Measurements from ENCODE around the gene RBM12. TPM values are rescaled to one million over a fixed set of nuclear protein-coding genes. Genes with fewer than 3 reads are reported as not detected.

Gene RBM12
- polyA plus RNA-seq, 1 donor from 2014 or later: 53.9 TPM

GRCh38 chr20:35617397-35618262 is 47.1 kb downstream of the RBM12 start:
- Histone ChIP-seq H3K9ac (ENCODE audit: low read length) (no peak overlapping the region), H2AFZ (ENCODE audit: low read depth, low read length) (no peak overlapping the region), H3K4me3 (ENCODE audit: low read length) (no peak overlapping the region), H3K27ac (ENCODE audit: low read length) (no peak overlapping the region), H3K79me2 (replicated peaks; ENCODE audit: insufficient read depth, low read length) (no peaks in the 10 kb centered on the region), H3K27me3 (ENCODE audit: insufficient read depth, low read depth, low read length) (peaks cover 3% of the 10 kb centered on the region), H3F3A (ENCODE audit: insufficient read depth, low read length, poor library complexity, severe bottlenecking) (no peaks in the 10 kb centered on the region), H3K9me3 (ENCODE audit: low read length) (no peaks in the 10 kb centered on the region), H4K20me1 (ENCODE audit: insufficient read depth) (no peaks in the 10 kb centered on the region), H3K36me3 (ENCODE audit: insufficient read depth, low read length) (no peaks in the 10 kb centered on the region), H3K9me2 (ENCODE audit: insufficient read depth, low read length) (no peaks in the 10 kb centered on the region), H3K4me2 (ENCODE audit: low read length) (no peak overlapping the region)
- no peak for TF ChIP-seq RAD21 (conservative IDR thresholded peaks at IDR 0.05)
- TF ChIP-seq SMC3 (conservative IDR thresholded peaks at IDR 0.05; ENCODE audit: poor library complexity): no peak
- no peak for TF ChIP-seq EZH2 (IDR thresholded peaks at IDR 0.05; ENCODE audit: borderline replicate concordance, insufficient read depth, low read length, poor library complexity, severe bottlenecking)
- no peak for TF ChIP-seq POLR2AphosphoS5 (IDR thresholded peaks at IDR 0.05)

GRCh38 chr20:35616465-35617396 is 48.0 kb downstream of the RBM12 start:
- peaks cover 3% of the 10 kb centered on the region for H3K27me3 ChIP-seq (ENCODE audit: insufficient read depth, low read depth, low read length)
- TF ChIP-seq RAD21 (conservative IDR thresholded peaks at IDR 0.05) (no peak), TAF1 (IDR thresholded peaks at IDR 0.05; ENCODE audit: low read depth) (no peak), EP300 (conservative IDR thresholded peaks at IDR 0.05; ENCODE audit: poor library complexity, severe bottlenecking) (no peak), POLR2AphosphoS5 (IDR thresholded peaks at IDR 0.05) (no peak), CTCF (IDR thresholded peaks at IDR 0.05; ENCODE audit: poor library complexity, severe bottlenecking) (no peak), SMC3 (conservative IDR thresholded peaks at IDR 0.05; ENCODE audit: poor library complexity) (no peak), REST (IDR thresholded peaks at IDR 0.05; ENCODE audit: borderline replicate concordance) (no peak), MXI1 (conservative IDR thresholded peaks at IDR 0.05; ENCODE audit: poor library complexity, severe bottlenecking) (no peak), EZH2 (IDR thresholded peaks at IDR 0.05; ENCODE audit: borderline replicate concordance, insufficient read depth, low read length, poor library complexity, severe bottlenecking) (no peak)
- peak overlapping the region; percentile 78 for H3K4me3 ChIP-seq (ENCODE audit: low read length)
- H3K9me2 ChIP-seq (ENCODE audit: insufficient read depth, low read length): no peaks in the 10 kb centered on the region
- no peak overlapping the region for H3K9ac ChIP-seq (ENCODE audit: low read length)
- H3K27ac ChIP-seq (ENCODE audit: low read length): no peak overlapping the region
- H2AFZ ChIP-seq (ENCODE audit: low read depth, low read length): no peak overlapping the region
- H4K20me1 ChIP-seq (ENCODE audit: insufficient read depth): no peaks in the 10 kb centered on the region
- no peaks in the 10 kb centered on the region for H3K9me3 ChIP-seq (ENCODE audit: low read length)
- no peak overlapping the region for H3K4me2 ChIP-seq (ENCODE audit: low read length)
- H3K79me2 ChIP-seq (replicated peaks; ENCODE audit: insufficient read depth, low read length): no peaks in the 10 kb centered on the region
- H3F3A ChIP-seq (ENCODE audit: insufficient read depth, low read length, poor library complexity, severe bottlenecking): no peaks in the 10 kb centered on the region
- H3K36me3 ChIP-seq (ENCODE audit: insufficient read depth, low read length): no peaks in the 10 kb centered on the region

All from neural cell (in vitro differentiated cells).